HepG2 (cell line): Measurements from ENCODE around the gene MILR1. TPM values are rescaled to one million over a fixed set of nuclear protein-coding genes. Genes with fewer than 3 reads are reported as not detected.

Experiments used
- AKAP8 ChIP-seq: sonication (generic); formaldehyde crosslinking; IDR thresholded peaks from 2 replicates; pipeline ENCODE4 v1.5.1; 2020; ENCODE audit warnings: mild to moderate bottlenecking, missing genetic modification reagents
- CEBPG ChIP-seq: IDR thresholded peaks from 2 replicates; pipeline ENCODE4 v1.6.1; 2016
- DNMT1 ChIP-seq: sonication (generic); formaldehyde crosslinking; IDR thresholded peaks from 2 replicates; pipeline ENCODE4 v1.5.1; 2020; ENCODE audit warnings: mild to moderate bottlenecking, missing genetic modification reagents
- KLF11 ChIP-seq: IDR thresholded peaks from 2 replicates; pipeline ENCODE4 v1.6.1; 2016; ENCODE audit warnings: missing compliant biosample characterization
- PHF21A ChIP-seq: sonication (generic); formaldehyde crosslinking; IDR thresholded peaks from 2 replicates; pipeline ENCODE4 v1.5.0; 2020; ENCODE audit warnings: mild to moderate bottlenecking, missing genetic modification reagents
- POLR2A ChIP-seq, 2 experiments: IDR thresholded peaks; 2 replicates each; pipeline ENCODE4 v1.6.1; 2011; ENCODE audit warnings: low read depth in 2 of 2, low read length in 2 of 2, mild to moderate bottlenecking in 1 of 2, moderate library complexity in 1 of 2; ENCODE audit not compliant: insufficient read depth in 1 of 2
- REPIN1 ChIP-seq: sonication (generic); formaldehyde crosslinking; IDR thresholded peaks from 2 replicates; pipeline ENCODE4 v1.8.0; 2022; ENCODE audit warnings: missing genetic modification reagents, low read depth, mild to moderate bottlenecking, borderline replicate concordance
- RFXANK ChIP-seq: IDR thresholded peaks from 2 replicates; pipeline ENCODE4 v1.6.1; 2016
- TP53 ChIP-seq: sonication (generic); formaldehyde crosslinking; conservative IDR thresholded peaks from 2 replicates; pipeline ENCODE4 v1.4.0; 2020; ENCODE audit warnings: missing genetic modification reagents
- XRCC5 ChIP-seq: fragments of 200-400 bp; formaldehyde crosslinking; optimal IDR thresholded peaks from 2 replicates; pipeline ENCODE3; 2017; ENCODE audit warnings: mild to moderate bottlenecking, low read length
- ZNF124 ChIP-seq: sonication (generic); formaldehyde crosslinking; IDR thresholded peaks from 2 replicates; pipeline ENCODE4 v1.4.0; 2020; ENCODE audit warnings: missing genetic modification reagents
- ZNF205 ChIP-seq: IDR thresholded peaks from 2 replicates; pipeline ENCODE4 v1.6.1; 2018; ENCODE audit warnings: missing biosample characterization, missing genetic modification reagents
- ZNF230 ChIP-seq: sonication (generic); formaldehyde crosslinking; IDR thresholded peaks from 2 replicates; pipeline ENCODE4 v1.4.0; 2020; ENCODE audit warnings: mild to moderate bottlenecking, missing genetic modification reagents
- ZNF264 ChIP-seq: sonication (generic); formaldehyde crosslinking; IDR thresholded peaks from 2 replicates; pipeline ENCODE4 v1.4.0; 2020; ENCODE audit warnings: missing genetic modification reagents
- ZNF350 ChIP-seq: sonication (generic); formaldehyde crosslinking; IDR thresholded peaks from 2 replicates; pipeline ENCODE4 v1.4.0; 2020; ENCODE audit warnings: mild to moderate bottlenecking, low read depth, missing genetic modification reagents, borderline replicate concordance
- ZNF589 ChIP-seq: sonication (generic); formaldehyde crosslinking; conservative IDR thresholded peaks from 2 replicates; pipeline ENCODE4 v1.8.0; 2022; ENCODE audit warnings: mild to moderate bottlenecking, moderate library complexity, missing genetic modification reagents
- ZNF598 ChIP-seq: sonication (generic); formaldehyde crosslinking; IDR thresholded peaks from 2 replicates; pipeline ENCODE4 v1.5.1; 2020; ENCODE audit warnings: mild to moderate bottlenecking, missing genetic modification reagents, borderline replicate concordance
- ZNF720 ChIP-seq: sonication (generic); formaldehyde crosslinking; IDR thresholded peaks from 2 replicates; pipeline ENCODE4 v1.4.0; 2020; ENCODE audit warnings: missing genetic modification reagents
- ZNF775 ChIP-seq: sonication (generic); formaldehyde crosslinking; IDR thresholded peaks from 2 replicates; pipeline ENCODE4 v1.4.0; 2020; ENCODE audit warnings: missing genetic modification reagents, mild to moderate bottlenecking, moderate library complexity, borderline replicate concordance
- ZNF879 ChIP-seq: sonication (generic); formaldehyde crosslinking; IDR thresholded peaks from 2 replicates; pipeline ENCODE4 v1.8.1; 2023; ENCODE audit warnings: missing genetic modification reagents
- ZNF891 ChIP-seq: sonication (generic); formaldehyde crosslinking; IDR thresholded peaks from 2 replicates; pipeline ENCODE4 v1.5.0; 2020; ENCODE audit warnings: mild to moderate bottlenecking, missing genetic modification reagents
- polyA plus RNA-seq, 8 experiments: library from polyadenylated mRNA; depleted of rRNA in 3 of 8; stranded (reverse) in 7 of 8; unstranded in 1 of 8; fragments of >200 nt; fragmentation: Illumina TruSeq in 4 of 8; extraction: Trizol in 4 of 8; gene quantifications; 2 replicates each; pipeline versions ENCODE4 v1.2.1 to v1.2.3, GENCODE V29; 2011 to 2016; ENCODE audit warnings: low read depth in 4 of 8, missing spikeins in 1 of 8, mixed read lengths in 1 of 8; ENCODE audit not compliant: insufficient read depth in 1 of 8
- total RNA-seq, 5 experiments: library from RNA; depleted of rRNA; stranded (reverse); fragments of >200 nt; fragmentation: Illumina TruSeq; extraction: Trizol; gene quantifications; 2 replicates each; pipeline ENCODE4 v1.2.3, GENCODE V29; 2016; ENCODE audit warnings: low read depth in 1 of 5
- TF ChIP-seq, protein P1 (sequence below): sonication (generic); formaldehyde crosslinking; IDR thresholded peaks from 2 replicates; pipeline ENCODE4 v1.8.1; 2023; ENCODE audit warnings: missing genetic modification reagents, inconsistent platforms, borderline replicate concordance
- TF ChIP-seq, protein P2 (sequence below): sonication (generic); formaldehyde crosslinking; IDR thresholded peaks from 2 replicates; pipeline ENCODE4 v1.5.1; 2020; ENCODE audit warnings: mild to moderate bottlenecking, missing genetic modification reagents, borderline replicate concordance
- TF ChIP-seq, protein P3 (sequence below): sonication (generic); formaldehyde crosslinking; conservative IDR thresholded peaks from 2 replicates; pipeline ENCODE4 v1.4.0; 2020; ENCODE audit warnings: mild to moderate bottlenecking, missing genetic modification reagents, moderate library complexity
- TF ChIP-seq, protein P4 (sequence below): sonication (generic); formaldehyde crosslinking; IDR thresholded peaks from 2 replicates; pipeline ENCODE4 v1.4.0; 2020; ENCODE audit warnings: mild to moderate bottlenecking, low read depth, missing genetic modification reagents

Gene MILR1
- total and polyA plus RNA-seq, 2 of the 13 experiments (the other 11 are each of a cell fraction or from before 2014, with no cell fraction given): 0.27 to 1.7 TPM

GRCh38 chr17:64496786-64497564 lies 48.1 kb downstream of the MILR1 start, which contains the start of gene POLG2 (continued):
- TF ChIP-seq, protein P1, sequence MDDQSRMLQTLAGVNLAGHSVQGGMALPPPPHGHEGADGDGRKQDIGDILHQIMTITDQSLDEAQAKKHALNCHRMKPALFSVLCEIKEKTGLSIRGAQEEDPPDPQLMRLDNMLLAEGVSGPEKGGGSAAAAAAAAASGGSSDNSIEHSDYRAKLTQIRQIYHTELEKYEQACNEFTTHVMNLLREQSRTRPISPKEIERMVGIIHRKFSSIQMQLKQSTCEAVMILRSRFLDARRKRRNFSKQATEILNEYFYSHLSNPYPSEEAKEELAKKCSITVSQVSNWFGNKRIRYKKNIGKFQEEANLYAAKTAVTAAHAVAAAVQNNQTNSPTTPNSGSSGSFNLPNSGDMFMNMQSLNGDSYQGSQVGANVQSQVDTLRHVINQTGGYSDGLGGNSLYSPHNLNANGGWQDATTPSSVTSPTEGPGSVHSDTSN (CRISPR knock-in tag): no peak
- peak; percentile 90 to 98 for TF ChIP-seq POLR2A (IDR thresholded peaks at IDR 0.05; ENCODE audit: insufficient read depth in 1 of 2, low read depth in 2 of 2, low read length in 2 of 2)
- TF ChIP-seq PHF21A: peak; percentile 68
- peak; percentile 97 for TF ChIP-seq ZNF350 (CRISPR knock-in tag)
- peak; percentile 86 for TF ChIP-seq ZNF598 (CRISPR knock-in tag)
- peak; percentile 90 for TF ChIP-seq ZNF230 (CRISPR knock-in tag)
- no peak for TF ChIP-seq ZNF879 (CRISPR knock-in tag)
- peak; percentile 66 for TF ChIP-seq ZNF124
- no peak for TF ChIP-seq CEBPG (CRISPR knock-in tag)
- TF ChIP-seq DNMT1 (CRISPR knock-in tag): no peak
- peak; percentile 93 for TF ChIP-seq AKAP8 (CRISPR knock-in tag)
- TF ChIP-seq, protein P2, sequence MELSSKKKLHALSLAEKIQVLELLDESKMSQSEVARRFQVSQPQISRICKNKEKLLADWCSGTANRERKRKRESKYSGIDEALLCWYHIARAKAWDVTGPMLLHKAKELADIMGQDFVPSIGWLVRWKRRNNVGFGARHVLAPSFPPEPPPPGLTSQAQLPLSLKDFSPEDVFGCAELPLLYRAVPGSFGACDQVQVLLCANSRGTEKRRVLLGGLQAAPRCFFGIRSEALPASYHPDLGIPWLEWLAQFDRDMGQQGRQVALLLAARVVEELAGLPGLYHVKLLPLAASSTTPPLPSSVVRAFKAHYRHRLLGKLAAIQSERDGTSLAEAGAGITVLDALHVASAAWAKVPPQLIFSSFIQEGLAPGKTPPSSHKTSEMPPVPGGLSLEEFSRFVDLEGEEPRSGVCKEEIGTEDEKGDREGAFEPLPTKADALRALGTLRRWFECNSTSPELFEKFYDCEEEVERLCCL (CRISPR knock-in tag): no peak
- TF ChIP-seq, protein P3, sequence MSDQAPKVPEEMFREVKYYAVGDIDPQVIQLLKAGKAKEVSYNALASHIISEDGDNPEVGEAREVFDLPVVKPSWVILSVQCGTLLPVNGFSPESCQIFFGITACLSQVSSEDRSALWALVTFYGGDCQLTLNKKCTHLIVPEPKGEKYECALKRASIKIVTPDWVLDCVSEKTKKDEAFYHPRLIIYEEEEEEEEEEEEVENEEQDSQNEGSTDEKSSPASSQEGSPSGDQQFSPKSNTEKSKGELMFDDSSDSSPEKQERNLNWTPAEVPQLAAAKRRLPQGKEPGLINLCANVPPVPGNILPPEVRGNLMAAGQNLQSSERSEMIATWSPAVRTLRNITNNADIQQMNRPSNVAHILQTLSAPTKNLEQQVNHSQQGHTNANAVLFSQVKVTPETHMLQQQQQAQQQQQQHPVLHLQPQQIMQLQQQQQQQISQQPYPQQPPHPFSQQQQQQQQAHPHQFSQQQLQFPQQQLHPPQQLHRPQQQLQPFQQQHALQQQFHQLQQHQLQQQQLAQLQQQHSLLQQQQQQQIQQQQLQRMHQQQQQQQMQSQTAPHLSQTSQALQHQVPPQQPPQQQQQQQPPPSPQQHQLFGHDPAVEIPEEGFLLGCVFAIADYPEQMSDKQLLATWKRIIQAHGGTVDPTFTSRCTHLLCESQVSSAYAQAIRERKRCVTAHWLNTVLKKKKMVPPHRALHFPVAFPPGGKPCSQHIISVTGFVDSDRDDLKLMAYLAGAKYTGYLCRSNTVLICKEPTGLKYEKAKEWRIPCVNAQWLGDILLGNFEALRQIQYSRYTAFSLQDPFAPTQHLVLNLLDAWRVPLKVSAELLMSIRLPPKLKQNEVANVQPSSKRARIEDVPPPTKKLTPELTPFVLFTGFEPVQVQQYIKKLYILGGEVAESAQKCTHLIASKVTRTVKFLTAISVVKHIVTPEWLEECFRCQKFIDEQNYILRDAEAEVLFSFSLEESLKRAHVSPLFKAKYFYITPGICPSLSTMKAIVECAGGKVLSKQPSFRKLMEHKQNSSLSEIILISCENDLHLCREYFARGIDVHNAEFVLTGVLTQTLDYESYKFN (CRISPR knock-in tag): 0 out of 2 replicates have a peak, but pooled peaks have one; percentile 51
- TF ChIP-seq KLF11 (CRISPR knock-in tag): no peak; the same call in none of the 2 replicates
- peak; percentile 46; the same call in 1 of the 2 replicates for TF ChIP-seq ZNF264 (CRISPR knock-in tag)
- TF ChIP-seq, protein P4, sequence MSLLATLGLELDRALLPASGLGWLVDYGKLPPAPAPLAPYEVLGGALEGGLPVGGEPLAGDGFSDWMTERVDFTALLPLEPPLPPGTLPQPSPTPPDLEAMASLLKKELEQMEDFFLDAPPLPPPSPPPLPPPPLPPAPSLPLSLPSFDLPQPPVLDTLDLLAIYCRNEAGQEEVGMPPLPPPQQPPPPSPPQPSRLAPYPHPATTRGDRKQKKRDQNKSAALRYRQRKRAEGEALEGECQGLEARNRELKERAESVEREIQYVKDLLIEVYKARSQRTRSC (CRISPR knock-in tag): peak; percentile 83
- no peak; the same call in none of the 2 replicates for TF ChIP-seq REPIN1 (CRISPR knock-in tag)
- no peak for TF ChIP-seq ZNF775
- TF ChIP-seq ZNF205 (CRISPR knock-in tag): 0 out of 2 replicates have a peak, but pooled peaks have one; percentile 12
- TF ChIP-seq RFXANK (CRISPR knock-in tag): no peak; the same call in 1 of the 2 replicates
- peak; percentile 99 for TF ChIP-seq ZNF891 (CRISPR knock-in tag)
- no peak for TF ChIP-seq TP53
- no peak for TF ChIP-seq ZNF720 (CRISPR knock-in tag)
- TF ChIP-seq ZNF589 (CRISPR knock-in tag): no peak; the same call in 1 of the 2 replicates
- peak; percentile 62 for TF ChIP-seq XRCC5
